Adrenal gland (tissue), 12 donors: ENCODE results near the gene UROC1. TPM values are rescaled to one million over a fixed set of nuclear protein-coding genes. Genes with fewer than 3 reads are reported as not detected.

ENCODE experiments used
- DNase-seq, 7 donors: peaks; one replicate each; pipeline ENCODE4 v3.0.0-alpha.2; 2019 to 2020
- H3K27ac ChIP-seq, 5 donors: fragments of 200-600 bp; sonication (generic) in 4 of 5; 1 replicate in 3 of 5; 2 replicates in 2 of 5; pipeline versions ENCODE4 v1.5.1 to v1.8.0; 2016 to 2020; ENCODE audit warnings: mild to moderate bottlenecking in 1 of 5
- H3K27me3 ChIP-seq: fragments of 200-600 bp; 2 replicates; pipeline ENCODE4 v1.8.0; 2021
- H3K36me3 ChIP-seq, 2 donors: fragments of 200-600 bp; replicated peaks in 1 of 2; 1 replicate in 1 of 2; 2 replicates in 1 of 2; pipeline versions ENCODE4 v1.5.1 to v1.8.0; 2018 to 2022
- H3K4me1 ChIP-seq, 2 donors: fragments of 200-600 bp; replicated peaks in 1 of 2; 1 replicate in 1 of 2; 2 replicates in 1 of 2; pipeline versions ENCODE4 v1.5.1 to v1.8.0; 2018 to 2021
- H3K4me3 ChIP-seq, 4 donors: fragments of 200-600 bp; sonication (generic) in 3 of 4; one replicate each; pipeline ENCODE4 v1.5.1; 2016 to 2018
- H3K9me3 ChIP-seq, 3 donors: fragments of 200-600 bp; sonication (generic) in 1 of 3; replicated peaks in 1 of 3; 1 replicate in 2 of 3; 2 replicates in 1 of 3; pipeline versions ENCODE4 v1.5.1 to v1.8.0; 2016 to 2021
- POLR2A ChIP-seq, 2 donors: fragments of 450-650 bp; IDR thresholded peaks; one replicate each; pipeline ENCODE4 v1.6.1; 2017; ENCODE audit warnings: antibody characterized with exemption in 2 of 2, mild to moderate bottlenecking in 2 of 2, moderate library complexity in 1 of 2
- WGBS, 4 donors: extraction: QIAGEN DNeasy Blood & Tissue Kit in 2 of 4; methylation state at CpG; one replicate each; pipeline versions ENCODE4 v1.1.5 to v1.1.7; 2013 to 2017; 5-methylcytosine and 5-hydroxymethylcytosine counted together
- intact Hi-C, 2 donors: fragments of 100-400 bp; cut with DNase I; formaldehyde crosslinking; loops; one replicate each; pipeline versions ENCODE4 v1.14.1 to v1.15.0; 2022 to 2023
- polyA plus RNA-seq, 3 donors: library from polyadenylated mRNA; stranded (reverse); fragments of 200-250 nt in 2 of 3; fragments of 350-450 nt in 1 of 3; fragmentation: Illumina TruSeq in 1 of 3; extraction: RNeasy Lipid Tissue Mini Kit (QIAGEN cat#74804) in 1 of 3; gene quantifications; one replicate each; pipeline ENCODE4 v1.2.3, GENCODE V29; 2013 to 2014
- total RNA-seq, 9 donors: library from RNA; depleted of rRNA in 4 of 9; stranded (reverse); fragments of >200 nt in 4 of 9; fragments of 120-200 nt in 1 of 9; fragmentation: NEBNext Ultra II Directional in 1 of 9; extraction: Animal tissue kit (Norgen Biotek cat#: 25700) in 1 of 9; gene quantifications; one replicate each; pipeline versions ENCODE4 v1.1.0 to v1.2.4, GENCODE V29; 2013 to 2023
- TF ChIP-seq, protein P1 (sequence below), 6 experiments: fragments of 450-650 bp in 4 of 6; fragments of 200-600 bp in 2 of 6; sonication (generic) in 1 of 6; IDR thresholded peaks; 1 replicate in 5 of 6; 2 replicates in 1 of 6; pipeline versions ENCODE4 v1.5.1 to v1.8.0; 2016 to 2021; ENCODE audit warnings: antibody characterized with exemption in 6 of 6, mild to moderate bottlenecking in 2 of 6, moderate library complexity in 1 of 6
- donor health status: healthy with polysubstance abuse.
- donor health status: Bipolar disorder and iron deficiency.
- donor health status: DM: yes; HTN: yes; CAD: no.
- donor health status: DM: no; HTN: no; CAD: no.
- donor health status: DM: no; HTN: no; CAD: no.
- donor health status: DM: yes; HTN: yes; CAD: no.

Gene UROC1
- total and polyA plus RNA-seq, 12 donors, result under 0.01 to 0.22 (median 0.04) TPM; not detected in 8

DNA sequence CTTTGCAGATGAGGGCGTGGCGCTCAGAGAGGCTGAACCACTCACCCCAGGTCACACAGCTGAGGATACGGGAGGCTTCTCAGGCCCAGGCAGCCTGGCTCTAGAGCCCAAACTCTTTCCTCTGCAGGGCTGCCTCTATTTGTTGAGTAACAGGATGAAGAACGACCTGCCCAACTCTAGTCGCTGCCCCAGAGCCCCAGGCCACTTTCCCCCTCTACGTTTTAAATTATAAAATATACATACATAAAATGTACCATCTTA, 22.7 kb downstream of the UROC1 start:
- H3K27me3 ChIP-seq, result no peaks in the 10 kb centered on the region
- H3K36me3 ChIP-seq, result no peaks in the 10 kb centered on the region
- no peak for DNase-seq
- peak overlapping the region in 2 of 5 donors; percentile 64 to 76 for H3K27ac ChIP-seq
- no peaks in the 10 kb centered on the region for H3K9me3 ChIP-seq
- intact Hi-C loops, result no loop called here
- H3K4me1 ChIP-seq, result peaks cover 0 to 10% of the 10 kb centered on the region in 2 donors
- WGBS, 4 donors, result 82 to 94% (median 90%) methylated on average over 6 of the region's 6 CpGs
- no peak overlapping the region for H3K4me3 ChIP-seq
- no peak for TF ChIP-seq POLR2A (IDR thresholded peaks at IDR 0.05)
- TF ChIP-seq, protein P1, sequence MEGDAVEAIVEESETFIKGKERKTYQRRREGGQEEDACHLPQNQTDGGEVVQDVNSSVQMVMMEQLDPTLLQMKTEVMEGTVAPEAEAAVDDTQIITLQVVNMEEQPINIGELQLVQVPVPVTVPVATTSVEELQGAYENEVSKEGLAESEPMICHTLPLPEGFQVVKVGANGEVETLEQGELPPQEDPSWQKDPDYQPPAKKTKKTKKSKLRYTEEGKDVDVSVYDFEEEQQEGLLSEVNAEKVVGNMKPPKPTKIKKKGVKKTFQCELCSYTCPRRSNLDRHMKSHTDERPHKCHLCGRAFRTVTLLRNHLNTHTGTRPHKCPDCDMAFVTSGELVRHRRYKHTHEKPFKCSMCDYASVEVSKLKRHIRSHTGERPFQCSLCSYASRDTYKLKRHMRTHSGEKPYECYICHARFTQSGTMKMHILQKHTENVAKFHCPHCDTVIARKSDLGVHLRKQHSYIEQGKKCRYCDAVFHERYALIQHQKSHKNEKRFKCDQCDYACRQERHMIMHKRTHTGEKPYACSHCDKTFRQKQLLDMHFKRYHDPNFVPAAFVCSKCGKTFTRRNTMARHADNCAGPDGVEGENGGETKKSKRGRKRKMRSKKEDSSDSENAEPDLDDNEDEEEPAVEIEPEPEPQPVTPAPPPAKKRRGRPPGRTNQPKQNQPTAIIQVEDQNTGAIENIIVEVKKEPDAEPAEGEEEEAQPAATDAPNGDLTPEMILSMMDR (IDR thresholded peaks at IDR 0.05), result no peak

DNA sequence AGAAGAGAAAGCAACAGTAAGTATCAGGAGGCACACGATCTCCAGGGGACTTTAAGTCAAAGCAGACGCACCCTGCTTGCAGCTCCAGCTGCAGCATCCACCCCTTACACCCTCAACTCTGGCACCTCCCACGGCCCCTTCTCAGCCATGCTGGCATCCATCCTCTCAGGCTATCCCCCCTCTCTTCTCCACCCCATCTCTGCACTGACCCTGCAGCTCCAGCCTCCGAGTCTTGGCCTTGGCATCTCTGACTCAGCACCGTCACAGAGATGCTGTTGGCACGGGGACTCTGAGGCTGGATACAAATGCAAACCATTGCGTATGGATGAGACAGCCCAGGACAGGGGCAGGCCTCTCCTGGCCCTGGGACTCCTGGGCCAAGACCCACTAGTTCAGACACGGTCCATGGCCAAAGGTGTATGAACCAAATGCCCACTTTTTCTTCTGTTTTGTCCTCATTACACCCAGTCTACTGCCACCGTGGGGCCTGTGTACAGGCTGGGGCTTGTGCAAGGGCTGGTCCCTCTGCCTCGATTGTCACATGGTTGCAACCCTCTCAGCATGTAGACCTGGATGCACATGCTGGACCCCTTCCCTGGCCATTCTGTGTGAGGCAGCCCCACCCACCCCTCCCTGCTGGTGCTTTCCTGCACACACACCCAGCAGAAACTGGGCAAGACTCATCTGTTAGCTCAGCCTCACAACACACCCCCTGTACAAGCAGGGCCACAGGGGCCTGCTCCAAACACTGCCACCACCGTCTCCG, 23.2 kb downstream of the UROC1 start:
- Histone ChIP-seq H3K4me3 (no peak overlapping the region), H3K9me3 (no peaks in the 10 kb centered on the region), H3K4me1 (peaks cover 0 to 10% of the 10 kb centered on the region in 2 donors), H3K27me3 (no peaks in the 10 kb centered on the region), H3K27ac (peak overlapping the region in 2 of 5 donors; percentile 64 to 76), H3K36me3 (no peaks in the 10 kb centered on the region)
- 37 to 52% (median 46%) methylated on average over 11 to 12 of the region's 12 CpGs for WGBS, 4 donors
- intact Hi-C loops, result no loop called here
- TF ChIP-seq POLR2A (IDR thresholded peaks at IDR 0.05), result no peak
- TF ChIP-seq, protein P1 (IDR thresholded peaks at IDR 0.05), result no peak
- DNase-seq, result peak; percentile 65 to 85 (median 76)

DNA sequence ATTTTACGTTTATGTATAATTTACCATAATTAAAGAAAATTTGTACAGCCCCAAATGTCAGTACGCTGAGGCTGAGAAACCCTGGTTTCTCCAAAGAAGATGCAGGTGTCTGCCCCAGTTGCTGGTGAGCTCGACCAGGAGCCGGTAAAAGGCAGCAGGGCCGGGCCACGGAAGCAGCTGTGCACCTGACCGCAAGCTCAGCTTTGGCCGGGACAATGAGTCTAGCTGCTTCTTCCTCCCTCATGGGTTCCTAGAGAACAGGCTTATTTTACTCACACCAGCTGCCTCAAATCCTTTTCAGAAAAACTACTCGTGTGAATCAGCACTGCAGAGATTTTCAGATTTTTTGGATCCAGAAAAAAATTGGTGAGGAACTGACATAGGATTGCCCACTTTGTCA, 23.8 kb downstream of the UROC1 start:
- no peak for TF ChIP-seq POLR2A (IDR thresholded peaks at IDR 0.05)
- TF ChIP-seq, protein P1 (IDR thresholded peaks at IDR 0.05), result no peak
- Histone ChIP-seq H3K4me3 (no peak overlapping the region), H3K9me3 (no peaks in the 10 kb centered on the region), H3K36me3 (no peaks in the 10 kb centered on the region), H3K27me3 (no peaks in the 10 kb centered on the region), H3K27ac (peak overlapping the region in 1 of 5 donors; percentile 64), H3K4me1 (peaks cover 0 to 10% of the 10 kb centered on the region in 2 donors)
- intact Hi-C loops, result no loop called here
- 64 to 79% (median 71%) methylated on average over 9 of the region's 9 CpGs for WGBS, 4 donors
- no peak for DNase-seq

DNA sequence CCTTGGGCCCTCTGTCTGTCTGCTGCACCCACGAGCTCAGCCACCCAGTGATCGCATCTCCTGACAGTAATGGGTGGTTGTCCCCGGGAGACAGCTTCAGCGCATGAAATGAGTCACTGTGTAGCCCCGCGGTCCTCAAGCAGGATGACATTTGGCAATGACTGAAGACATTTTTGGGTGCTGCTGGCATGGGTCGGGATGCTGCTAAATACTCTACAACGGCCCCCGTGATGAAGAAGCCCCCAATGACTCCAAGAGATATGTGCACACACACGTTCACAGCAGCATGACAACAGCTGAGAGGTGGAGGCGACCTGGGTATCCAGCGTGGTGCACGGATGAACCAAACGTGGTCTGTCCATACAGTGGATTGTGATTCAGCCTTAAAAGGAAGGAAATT, 24.5 kb downstream of the UROC1 start:
- DNase-seq, result no peak
- Histone ChIP-seq H3K36me3 (no peaks in the 10 kb centered on the region), H3K4me1 (peaks cover 0 to 10% of the 10 kb centered on the region in 2 donors), H3K9me3 (no peaks in the 10 kb centered on the region), H3K27me3 (no peaks in the 10 kb centered on the region), H3K27ac (no peak overlapping the region), H3K4me3 (no peak overlapping the region)
- 79 to 98% (median 89%) methylated on average over 8 to 14 of the region's 14 CpGs for WGBS, 4 donors
- TF ChIP-seq, protein P1 (IDR thresholded peaks at IDR 0.05), result no peak
- TF ChIP-seq POLR2A (IDR thresholded peaks at IDR 0.05), result no peak
- intact Hi-C loops, result no loop called here
